ENCODE measurements around the gene AQP6.

DNA sequence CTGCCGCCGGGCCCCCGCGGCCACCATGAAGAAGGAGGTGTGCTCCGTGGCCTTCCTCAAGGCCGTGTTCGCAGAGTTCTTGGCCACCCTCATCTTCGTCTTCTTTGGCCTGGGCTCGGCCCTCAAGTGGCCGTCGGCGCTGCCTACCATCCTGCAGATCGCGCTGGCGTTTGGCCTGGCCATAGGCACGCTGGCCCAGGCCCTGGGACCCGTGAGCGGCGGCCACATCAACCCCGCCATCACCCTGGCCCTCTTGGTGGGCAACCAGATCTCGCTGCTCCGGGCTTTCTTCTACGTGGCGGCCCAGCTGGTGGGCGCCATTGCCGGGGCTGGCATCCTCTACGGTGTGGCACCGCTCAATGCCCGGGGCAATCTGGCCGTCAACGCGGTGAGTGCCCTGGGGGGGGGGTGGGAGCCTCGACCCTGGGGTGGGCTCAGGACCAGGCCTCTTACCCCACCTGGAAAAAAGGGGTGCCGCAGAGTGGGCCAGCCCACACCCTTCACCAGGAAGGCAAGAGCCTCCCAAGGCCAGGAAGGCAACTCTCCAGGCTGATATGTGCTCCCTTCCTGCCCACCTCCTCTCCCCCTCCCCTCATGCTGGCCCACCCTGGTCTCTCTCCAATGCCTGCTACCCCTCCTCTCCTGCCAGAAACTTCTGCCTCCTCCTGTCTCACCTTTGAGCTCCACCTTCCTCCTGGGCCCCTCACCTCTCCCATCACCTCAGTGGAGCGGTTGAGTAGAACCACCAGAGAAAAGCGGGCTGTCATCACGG is 10.6 kb upstream of the AQP6 start:
- TF ChIP-seq, protein P1, sequence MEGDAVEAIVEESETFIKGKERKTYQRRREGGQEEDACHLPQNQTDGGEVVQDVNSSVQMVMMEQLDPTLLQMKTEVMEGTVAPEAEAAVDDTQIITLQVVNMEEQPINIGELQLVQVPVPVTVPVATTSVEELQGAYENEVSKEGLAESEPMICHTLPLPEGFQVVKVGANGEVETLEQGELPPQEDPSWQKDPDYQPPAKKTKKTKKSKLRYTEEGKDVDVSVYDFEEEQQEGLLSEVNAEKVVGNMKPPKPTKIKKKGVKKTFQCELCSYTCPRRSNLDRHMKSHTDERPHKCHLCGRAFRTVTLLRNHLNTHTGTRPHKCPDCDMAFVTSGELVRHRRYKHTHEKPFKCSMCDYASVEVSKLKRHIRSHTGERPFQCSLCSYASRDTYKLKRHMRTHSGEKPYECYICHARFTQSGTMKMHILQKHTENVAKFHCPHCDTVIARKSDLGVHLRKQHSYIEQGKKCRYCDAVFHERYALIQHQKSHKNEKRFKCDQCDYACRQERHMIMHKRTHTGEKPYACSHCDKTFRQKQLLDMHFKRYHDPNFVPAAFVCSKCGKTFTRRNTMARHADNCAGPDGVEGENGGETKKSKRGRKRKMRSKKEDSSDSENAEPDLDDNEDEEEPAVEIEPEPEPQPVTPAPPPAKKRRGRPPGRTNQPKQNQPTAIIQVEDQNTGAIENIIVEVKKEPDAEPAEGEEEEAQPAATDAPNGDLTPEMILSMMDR (IDR thresholded peaks at IDR 0.05), result no peak
- TF ChIP-seq POLR2AphosphoS5 (IDR thresholded peaks at IDR 0.05) (no peak), POLR2A (IDR thresholded peaks at IDR 0.05) (no peak)

All from stomach (tissue), 4 donors.